Measurements from ENCODE around the gene C1orf21. TPM values are rescaled to one million over a fixed set of nuclear protein-coding genes. Genes with fewer than 3 reads are reported as not detected.

C1orf21 gene
- total and polyA plus RNA-seq, 2 donors (not counting 3 experiments of a cell fraction or from before 2014, with no cell fraction given) = 0.79 to 8.5 TPM

DNA sequence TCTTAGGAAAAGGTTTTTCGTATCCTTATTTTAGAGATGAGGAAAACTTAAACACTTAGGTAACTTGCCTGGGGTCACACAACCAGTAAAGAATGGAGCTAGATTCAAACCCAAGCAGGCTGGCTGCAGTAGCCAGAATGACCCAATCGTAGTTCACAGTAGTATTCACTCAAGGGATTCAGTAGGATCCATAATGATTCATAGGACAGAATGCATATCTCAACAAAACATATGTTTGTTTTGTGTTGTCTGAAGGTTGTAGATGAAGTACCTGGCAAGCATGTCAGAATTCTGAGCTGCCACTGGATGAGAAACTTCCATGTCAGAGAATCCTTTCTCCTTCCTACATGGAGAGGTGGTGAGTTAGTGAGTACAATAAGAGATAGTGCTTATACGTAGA lies 155.5 kb downstream of the C1orf21 start:
- no peak overlapping the region for H3K4me2 ChIP-seq (ENCODE audit: insufficient read depth, low read length)
- ChIA-PET POLR2A (no interaction called here), CTCF (no interaction called here)
- H3K79me2 ChIP-seq (ENCODE audit: control insufficient read depth, insufficient read depth, low read length) = no peaks in the 10 kb centered on the region
- DNase-seq (ENCODE audit: low read depth, low spot score) (no peak), FAIRE-seq (no peak)
- TF ChIP-seq, protein P1, sequence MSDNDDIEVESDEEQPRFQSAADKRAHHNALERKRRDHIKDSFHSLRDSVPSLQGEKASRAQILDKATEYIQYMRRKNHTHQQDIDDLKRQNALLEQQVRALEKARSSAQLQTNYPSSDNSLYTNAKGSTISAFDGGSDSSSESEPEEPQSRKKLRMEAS (IDR thresholded peaks at IDR 0.05; ENCODE audit: insufficient read depth, insufficient read length) = no peak
- TF ChIP-seq GATA2 (IDR thresholded peaks at IDR 0.05; ENCODE audit: insufficient read depth, insufficient read length, low read depth, low read length) (no peak), MYC (IDR thresholded peaks at IDR 0.05; ENCODE audit: low read depth, low read length) (no peak), FOS (IDR thresholded peaks at IDR 0.05; ENCODE audit: borderline replicate concordance, insufficient read depth, low read length) (no peak), POLR2A (IDR thresholded peaks at IDR 0.05; ENCODE audit: low read depth, low read length) (no peak), EZH2 (IDR thresholded peaks at IDR 0.05; ENCODE audit: borderline replicate concordance, low read depth, low read length, severe bottlenecking) (no peak), POLR2AphosphoS5 (IDR thresholded peaks at IDR 0.05; ENCODE audit: insufficient read depth, low read depth, low read length) (no peak), JUN (IDR thresholded peaks at IDR 0.05; ENCODE audit: borderline replicate concordance, insufficient read depth, insufficient read length, low read depth) (no peak)
- TF ChIP-seq, protein P2, sequence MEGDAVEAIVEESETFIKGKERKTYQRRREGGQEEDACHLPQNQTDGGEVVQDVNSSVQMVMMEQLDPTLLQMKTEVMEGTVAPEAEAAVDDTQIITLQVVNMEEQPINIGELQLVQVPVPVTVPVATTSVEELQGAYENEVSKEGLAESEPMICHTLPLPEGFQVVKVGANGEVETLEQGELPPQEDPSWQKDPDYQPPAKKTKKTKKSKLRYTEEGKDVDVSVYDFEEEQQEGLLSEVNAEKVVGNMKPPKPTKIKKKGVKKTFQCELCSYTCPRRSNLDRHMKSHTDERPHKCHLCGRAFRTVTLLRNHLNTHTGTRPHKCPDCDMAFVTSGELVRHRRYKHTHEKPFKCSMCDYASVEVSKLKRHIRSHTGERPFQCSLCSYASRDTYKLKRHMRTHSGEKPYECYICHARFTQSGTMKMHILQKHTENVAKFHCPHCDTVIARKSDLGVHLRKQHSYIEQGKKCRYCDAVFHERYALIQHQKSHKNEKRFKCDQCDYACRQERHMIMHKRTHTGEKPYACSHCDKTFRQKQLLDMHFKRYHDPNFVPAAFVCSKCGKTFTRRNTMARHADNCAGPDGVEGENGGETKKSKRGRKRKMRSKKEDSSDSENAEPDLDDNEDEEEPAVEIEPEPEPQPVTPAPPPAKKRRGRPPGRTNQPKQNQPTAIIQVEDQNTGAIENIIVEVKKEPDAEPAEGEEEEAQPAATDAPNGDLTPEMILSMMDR (IDR thresholded peaks at IDR 0.05; ENCODE audit: extremely low read depth in 1 of 2, insufficient read depth in 1 of 2, low read depth in 1 of 2, low read length in 2 of 2) = no peak
- H3K9me1 ChIP-seq (replicated peaks; ENCODE audit: control insufficient read depth, extremely low read depth, insufficient read depth, low read length) = no peaks in the 10 kb centered on the region
- H4K20me1 ChIP-seq (replicated peaks; ENCODE audit: control insufficient read depth, extremely low read depth, insufficient read depth, low read length) = no peaks in the 10 kb centered on the region
- H3K4me3 ChIP-seq (replicated peaks in 1 of 3; ENCODE audit: insufficient read depth in 1 of 3, low read depth in 1 of 3, low read length in 3 of 3) = no peak overlapping the region
- H3K27ac ChIP-seq (ENCODE audit: insufficient read depth, low read depth, low read length) = no peak overlapping the region
- H3K9me3 ChIP-seq (replicated peaks; ENCODE audit: control insufficient read depth, insufficient read depth, low read length) = no peaks in the 10 kb centered on the region
- no peaks in the 10 kb centered on the region for H3K27me3 ChIP-seq (ENCODE audit: control insufficient read depth in 2 of 2, insufficient read depth in 2 of 2, low read length in 2 of 2)
- no TSS peak for BruUV-seq (replicated peaks)
- no peak overlapping the region for H3K9ac ChIP-seq (replicated peaks; ENCODE audit: extremely low read depth, insufficient read depth, low read length)
- H2AFZ ChIP-seq (ENCODE audit: low read depth, low read length) = no peak overlapping the region
- dilution Hi-C loops (cut with MboI; ENCODE audit: extremely low pct_ligation_motif_present, low sequenced_read_pairs) = no loop called here
- intact Hi-C loops (cut with micrococcal nuclease) = no loop called here
- H3K4me1 ChIP-seq (ENCODE audit: control insufficient read depth, extremely low read depth, insufficient read depth, low read length) = no peaks in the 10 kb centered on the region
- no peaks in the 10 kb centered on the region for H3K36me3 ChIP-seq (ENCODE audit: control insufficient read depth in 2 of 2, extremely low read depth in 1 of 2, insufficient read depth in 2 of 2, low read length in 2 of 2)
